CD14-positive monocyte (primary cell): ENCODE data around the gene SF1. TPM values are rescaled to one million over a fixed set of nuclear protein-coding genes. Genes with fewer than 3 reads are reported as not detected.

ENCODE experiments used
- DNase-seq, 3 donors: peaks; one replicate each; pipeline ENCODE4 v3.0.0-alpha.2; 2011 to 2022
- H2AFZ ChIP-seq: 2 replicates; pipeline ENCODE4 v1.6.0; 2012; ENCODE audit warnings: mild to moderate bottlenecking, low read depth, low read length, inconsistent platforms; ENCODE audit not compliant: insufficient read depth, poor library complexity, severe bottlenecking
- H3K27ac ChIP-seq, 2 donors: 1 replicate in 1 of 2; 2 replicates in 1 of 2; pipeline ENCODE4 v1.5.1; 2012 to 2013; ENCODE audit warnings: low read length in 2 of 2, control low read depth in 1 of 2, inconsistent platforms in 1 of 2, low read depth in 1 of 2, mild to moderate bottlenecking in 1 of 2
- H3K27me3 ChIP-seq, 2 donors: one replicate each; pipeline versions ENCODE4 v1.6.0 to v1.6.1; 2011 to 2013; ENCODE audit warnings: low read length in 2 of 2; ENCODE audit not compliant: control insufficient read depth in 2 of 2, insufficient read depth in 2 of 2
- H3K36me3 ChIP-seq, 2 donors: replicated peaks in 1 of 2; 1 replicate in 1 of 2; 2 replicates in 1 of 2; pipeline versions ENCODE4 v1.5.1 to v1.6.1; 2012 to 2013; ENCODE audit warnings: low read length in 2 of 2, control low read depth in 1 of 2, inconsistent platforms in 1 of 2, mild to moderate bottlenecking in 1 of 2; ENCODE audit not compliant: insufficient read depth in 2 of 2, control insufficient read depth in 1 of 2
- H3K4me1 ChIP-seq, 2 donors: 1 replicate in 1 of 2; 2 replicates in 1 of 2; pipeline versions ENCODE4 v1.5.1 to v1.6.1; 2012 to 2013; ENCODE audit warnings: low read length in 2 of 2, control low read depth in 1 of 2, inconsistent platforms in 1 of 2, mild to moderate bottlenecking in 1 of 2, moderate library complexity in 1 of 2; ENCODE audit not compliant: insufficient read depth in 2 of 2, control insufficient read depth in 1 of 2
- H3K4me2 ChIP-seq: replicated peaks from 2 replicates; pipeline ENCODE3; 2012; ENCODE audit warnings: low read length, moderate library complexity, mild to moderate bottlenecking; ENCODE audit not compliant: poor library complexity, severe bottlenecking; ENCODE audit errors: extremely low read depth
- H3K4me3 ChIP-seq, 3 experiments: fragments of 200-600 bp in 1 of 3; sonication (generic) in 1 of 3; replicated peaks in 1 of 3; 1 replicate in 2 of 3; 2 replicates in 1 of 3; pipeline ENCODE4 v1.5.1; 2011 to 2013; ENCODE audit warnings: low read length in 3 of 3, mild to moderate bottlenecking in 3 of 3, control low read depth in 2 of 3, low read depth in 2 of 3, inconsistent platforms in 1 of 3, moderate library complexity in 1 of 3
- H3K79me2 ChIP-seq: 2 replicates; pipeline ENCODE4 v1.6.0; 2012; ENCODE audit warnings: mild to moderate bottlenecking, control low read depth, inconsistent platforms, low read length, moderate library complexity; ENCODE audit not compliant: insufficient read depth
- H3K9ac ChIP-seq: 2 replicates; pipeline ENCODE4 v1.6.0; 2017; ENCODE audit warnings: low read length, mild to moderate bottlenecking; ENCODE audit not compliant: insufficient read depth, poor library complexity, severe bottlenecking
- H3K9me3 ChIP-seq, 2 donors: replicated peaks in 1 of 2; 1 replicate in 1 of 2; 2 replicates in 1 of 2; pipeline versions ENCODE4 v1.5.1 to v1.6.1; 2012 to 2013; ENCODE audit warnings: low read length in 2 of 2, control low read depth in 1 of 2; ENCODE audit not compliant: control insufficient read depth in 1 of 2, insufficient read depth in 1 of 2
- H4K20me1 ChIP-seq: 2 replicates; pipeline ENCODE4 v1.6.0; 2012; ENCODE audit warnings: mild to moderate bottlenecking, low read length, control low read depth, moderate library complexity; ENCODE audit not compliant: insufficient read depth
- H3K27ac Mint-ChIP-seq, 7 donors: one replicate each; pipeline ENCODE4 v1.8.0; 2020; ENCODE audit warnings: mild to moderate bottlenecking in 7 of 7, mixed read lengths in 7 of 7, moderate library complexity in 6 of 7, inconsistent platforms in 2 of 7
- H3K27me3 Mint-ChIP-seq, 3 donors: one replicate each; pipeline ENCODE4 v1.8.0; 2021 to 2022; ENCODE audit warnings: low read depth in 3 of 3, mild to moderate bottlenecking in 3 of 3, mixed read lengths in 3 of 3, moderate library complexity in 3 of 3, inconsistent platforms in 1 of 3
- H3K36me3 Mint-ChIP-seq, 2 donors: one replicate each; pipeline ENCODE4 v1.8.0; 2020; ENCODE audit warnings: mixed read lengths in 2 of 2, inconsistent platforms in 1 of 2, mild to moderate bottlenecking in 1 of 2
- H3K4me1 Mint-ChIP-seq: one replicate; pipeline ENCODE4 v1.8.0; 2020; ENCODE audit warnings: mild to moderate bottlenecking, mixed read lengths
- H3K4me3 Mint-ChIP-seq, 2 donors: one replicate each; pipeline ENCODE4 v1.8.0; 2020; ENCODE audit warnings: mild to moderate bottlenecking in 2 of 2, mixed read lengths in 2 of 2, moderate library complexity in 1 of 2
- H3K9me3 Mint-ChIP-seq, 7 donors: one replicate each; pipeline ENCODE4 v1.8.0; 2020 to 2022; ENCODE audit warnings: mixed read lengths in 7 of 7, mild to moderate bottlenecking in 6 of 7, moderate library complexity in 6 of 7, inconsistent platforms in 2 of 7
- WGBS: methylation state at CpG from one replicate; pipeline ENCODE4 v1.1.5; 2013; ENCODE audit warnings: missing lambda C conversion rate; ENCODE audit not compliant: insufficient coverage; 5-methylcytosine and 5-hydroxymethylcytosine counted together
- intact Hi-C, 2 donors: fragments of 100-400 bp; cut with micrococcal nuclease; formaldehyde crosslinking; loops; one replicate each; pipeline versions ENCODE4 v1.15.0 to v1.15.1; 2023
- polyA plus RNA-seq, 3 donors: library from polyadenylated mRNA; depleted of rRNA in 1 of 3; unstranded in 2 of 3; stranded (reverse) in 1 of 3; fragments of 300-500 nt in 2 of 3; fragments of >200 nt in 1 of 3; fragmentation: Illumina TruSeq in 2 of 3; gene quantifications; 1 replicate in 2 of 3; 2 replicates in 1 of 3; pipeline ENCODE4 v1.2.3, GENCODE V29; 2012 to 2021
- TF ChIP-seq, protein P1 (sequence below): fragments of 200-600 bp; IDR thresholded peaks from one replicate; pipeline ENCODE4 v1.8.0; 2022; ENCODE audit warnings: antibody characterized with exemption, mild to moderate bottlenecking

Gene SF1
- polyA plus RNA-seq, 3 donors: 31.6 to 302 (median 47.7) TPM

DNA sequence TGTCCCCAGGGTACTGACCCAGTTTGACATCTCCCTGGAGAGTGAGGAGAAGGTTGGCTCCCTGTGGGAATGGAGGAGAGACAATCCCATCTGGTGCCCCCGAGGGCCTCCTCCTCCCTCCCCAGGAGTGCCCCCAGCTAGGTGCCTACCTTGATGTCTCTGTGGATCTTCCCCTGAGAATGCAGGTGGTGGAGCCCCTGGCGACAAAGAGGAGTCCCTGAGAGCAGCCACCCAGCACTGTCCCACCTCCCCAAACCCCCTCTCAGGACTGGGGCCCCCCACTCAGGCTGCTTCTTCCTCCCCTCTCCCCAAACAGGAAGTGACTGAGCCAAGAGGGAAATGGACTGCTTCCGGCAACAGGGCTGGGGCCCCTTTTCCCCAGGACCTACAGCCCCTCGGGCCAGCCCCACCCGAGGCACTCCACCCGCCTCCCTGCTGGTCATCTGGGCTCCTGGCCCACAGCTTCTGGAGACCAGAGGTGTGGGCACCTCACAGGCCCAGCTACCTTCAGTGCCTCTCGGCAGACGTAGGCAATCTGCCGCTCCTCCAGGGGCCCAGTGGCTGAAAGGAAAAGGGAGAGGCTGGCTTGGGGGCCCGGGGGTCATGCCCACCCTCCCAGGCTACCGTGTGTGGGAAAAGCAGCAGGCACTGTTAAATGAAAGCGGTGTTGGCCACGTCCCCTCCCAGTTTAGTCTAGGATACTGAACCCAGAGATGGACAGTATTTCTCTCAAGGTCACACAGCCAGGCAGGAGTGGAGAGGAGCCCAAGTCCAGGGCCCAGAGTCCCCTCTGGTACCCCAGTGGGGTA lies 23.4 kb upstream of the SF1 start:
- Histone ChIP-seq H3K4me1 (peaks cover 29 to 42% of the 10 kb centered on the region in 2 donors), H3K27ac (peak overlapping the region; percentile 25 to 41), H3K27me3 (no peaks in the 10 kb centered on the region), H3K9ac (peak overlapping the region; percentile 43), H3K36me3 (peaks cover 20 to 47% of the 10 kb centered on the region in 2 donors), H3K79me2 (peaks cover 6% of the 10 kb centered on the region), H2AFZ (peak overlapping the region; percentile 62), H3K4me3 (peak overlapping the region; percentile 48 to 94 (median 65)), H3K4me2 (peak overlapping the region; percentile 86), H3K9me3 (no peaks in the 10 kb centered on the region), H4K20me1 (peaks cover 5% of the 10 kb centered on the region)
- peaks cover 23 to 43% of the 10 kb centered on the region in 2 donors for H3K36me3 Mint-ChIP-seq
- 0% methylated on average over 8 of the region's 13 CpGs for WGBS
- H3K27ac Mint-ChIP-seq: peak overlapping the region in 6 of 7 donors; percentile 24 to 78 (median 50)
- peaks cover 0 to 3% (median 0%) of the 10 kb centered on the region in 7 donors for H3K9me3 Mint-ChIP-seq
- TF ChIP-seq, protein P1, sequence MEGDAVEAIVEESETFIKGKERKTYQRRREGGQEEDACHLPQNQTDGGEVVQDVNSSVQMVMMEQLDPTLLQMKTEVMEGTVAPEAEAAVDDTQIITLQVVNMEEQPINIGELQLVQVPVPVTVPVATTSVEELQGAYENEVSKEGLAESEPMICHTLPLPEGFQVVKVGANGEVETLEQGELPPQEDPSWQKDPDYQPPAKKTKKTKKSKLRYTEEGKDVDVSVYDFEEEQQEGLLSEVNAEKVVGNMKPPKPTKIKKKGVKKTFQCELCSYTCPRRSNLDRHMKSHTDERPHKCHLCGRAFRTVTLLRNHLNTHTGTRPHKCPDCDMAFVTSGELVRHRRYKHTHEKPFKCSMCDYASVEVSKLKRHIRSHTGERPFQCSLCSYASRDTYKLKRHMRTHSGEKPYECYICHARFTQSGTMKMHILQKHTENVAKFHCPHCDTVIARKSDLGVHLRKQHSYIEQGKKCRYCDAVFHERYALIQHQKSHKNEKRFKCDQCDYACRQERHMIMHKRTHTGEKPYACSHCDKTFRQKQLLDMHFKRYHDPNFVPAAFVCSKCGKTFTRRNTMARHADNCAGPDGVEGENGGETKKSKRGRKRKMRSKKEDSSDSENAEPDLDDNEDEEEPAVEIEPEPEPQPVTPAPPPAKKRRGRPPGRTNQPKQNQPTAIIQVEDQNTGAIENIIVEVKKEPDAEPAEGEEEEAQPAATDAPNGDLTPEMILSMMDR: no peak
- peak overlapping the region; percentile 76 to 82 for H3K4me3 Mint-ChIP-seq
- peaks cover 0 to 3% (median 0%) of the 10 kb centered on the region in 3 donors for H3K27me3 Mint-ChIP-seq
- intact Hi-C loops: no loop called here
- DNase-seq: peak in 2 of 3 donors; percentile 36 to 40
- H3K4me1 Mint-ChIP-seq: peaks cover 44% of the 10 kb centered on the region

DNA sequence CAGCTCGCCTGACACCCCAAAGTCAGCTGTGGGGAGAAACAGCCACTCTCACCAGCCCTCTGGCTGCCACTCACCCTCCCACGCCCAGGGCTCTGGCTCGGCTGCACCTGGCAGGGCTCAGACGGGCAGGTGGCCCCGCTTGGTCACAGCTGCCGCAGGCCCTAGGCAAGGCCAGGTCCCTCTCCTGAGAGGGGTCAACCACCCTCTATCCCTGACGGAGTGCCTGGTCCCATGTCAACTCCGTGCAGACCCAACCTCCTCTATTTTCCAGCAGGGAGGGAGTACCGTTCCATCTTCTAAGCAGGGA lies 22.8 kb upstream of the SF1 start:
- Histone ChIP-seq H3K27me3 (no peaks in the 10 kb centered on the region), H3K9ac (peak overlapping the region; percentile 43), H3K36me3 (peaks cover 25 to 49% of the 10 kb centered on the region in 2 donors), H3K4me2 (peak overlapping the region; percentile 86), H3K4me1 (peaks cover 29 to 42% of the 10 kb centered on the region in 2 donors), H3K4me3 (peak overlapping the region in 1 of 3 experiments; percentile 94), H4K20me1 (peaks cover 5% of the 10 kb centered on the region), H3K27ac (peak overlapping the region; percentile 25 to 41), H3K79me2 (peaks cover 6% of the 10 kb centered on the region), H2AFZ (no peak overlapping the region), H3K9me3 (no peaks in the 10 kb centered on the region)
- peak overlapping the region in 3 of 7 donors; percentile 12 to 46 (median 33) for H3K27ac Mint-ChIP-seq
- TF ChIP-seq, protein P1: no peak
- H3K27me3 Mint-ChIP-seq: peaks cover 0 to 3% (median 0%) of the 10 kb centered on the region in 3 donors
- intact Hi-C loops: no loop called here
- H3K4me1 Mint-ChIP-seq: peaks cover 50% of the 10 kb centered on the region
- DNase-seq: no peak
- H3K36me3 Mint-ChIP-seq: peaks cover 25 to 44% of the 10 kb centered on the region in 2 donors
- H3K9me3 Mint-ChIP-seq: peaks cover 0 to 3% (median 0%) of the 10 kb centered on the region in 7 donors
- H3K4me3 Mint-ChIP-seq: peak overlapping the region in 1 of 2 donors; percentile 82
- 64% methylated on average over 7 of the region's 9 CpGs for WGBS
